Heart left ventricle (tissue), 13 donors: ENCODE measurements around the gene CERT1.

ENCODE experiments used
- CTCF ChIP-seq, 12 donors: fragments of 200-600 bp; sonication (generic) in 4 of 12; IDR thresholded peaks; one replicate each; pipeline versions ENCODE4 v1.5.0 to v1.8.0; 2018 to 2022; ENCODE audit warnings: antibody characterized with exemption in 12 of 12, mild to moderate bottlenecking in 5 of 12
- POLR2A ChIP-seq, 2 donors: fragments of 450-650 bp; IDR thresholded peaks; one replicate each; pipeline ENCODE4 v1.6.1; 2017; ENCODE audit warnings: antibody characterized with exemption in 2 of 2, mild to moderate bottlenecking in 2 of 2, moderate library complexity in 2 of 2
- donor health status: ischemic (EF 13 %, LVEDD 7.1; RV severe dilation, severe dysfunction).
- donor health status: DM: no; HTN: yes; CAD: no.
- donor health status: DM: no; HTN: no; CAD: no.
- donor health status: ischemic (EF 25% LVEDD 6.9; RV normal size, moderate dysfunction).
- donor health status: ischemic (EF 25% LVEDD 5.7; RV mildly dilated, moderate dysfunction).
- donor health status: ischemic (EF 35%, LVEDD 5.7; RV mildly dilated, moderate dysfunction).
- donor health status: nonischemic (EF 11% LVEDD 7.7; RV severe dilation, severe dysfunction).
- donor health status: DM: yes; HTN: yes; CAD: no.
- donor health status: PGD.
- donor health status: ischemic (EF 29% LVEDD 5.4; RV normal size, mild dysfunction).
- donor health status: nonischemic (EF 23%, LVEDD 6.1; RV moderate dilation, normal function).

GRCh38 chr5:75509956-75510355 lies 1.5 kb downstream of the CERT1 start:
- TF ChIP-seq CTCF (IDR thresholded peaks at IDR 0.05) (no peak), POLR2A (IDR thresholded peaks at IDR 0.05) (no peak)
